Hepatocyte (in vitro differentiated cells): Measurements from ENCODE around the gene MXD3. TPM values are rescaled to one million over a fixed set of nuclear protein-coding genes. Genes with fewer than 3 reads are reported as not detected.

Experiments used
- DNase-seq: peaks from one replicate; pipeline ENCODE4 v3.0.0-alpha.2; 2016; ENCODE audit warnings: low spot score
- H2AFZ ChIP-seq: fragments of 200-600 bp; sonication (generic); 2 replicates; pipeline ENCODE4 v1.6.0; 2016; ENCODE audit warnings: antibody characterized with exemption, mild to moderate bottlenecking
- H3K27ac ChIP-seq: fragments of 200-600 bp; sonication (generic); 2 replicates; pipeline ENCODE4 v1.5.1; 2016; ENCODE audit warnings: mild to moderate bottlenecking
- H3K27me3 ChIP-seq: fragments of 200-600 bp; sonication (generic); 2 replicates; pipeline ENCODE4 v1.6.1; 2016
- H3K36me3 ChIP-seq: fragments of 200-600 bp; sonication (generic); replicated peaks from 2 replicates; pipeline ENCODE4 v1.5.1; 2016; ENCODE audit warnings: low read depth; ENCODE audit not compliant: insufficient read depth
- H3K4me1 ChIP-seq: fragments of 200-600 bp; sonication (generic); 2 replicates; pipeline ENCODE4 v1.5.1; 2016; ENCODE audit warnings: mild to moderate bottlenecking, moderate library complexity; ENCODE audit not compliant: insufficient read depth
- H3K4me2 ChIP-seq: fragments of 200-600 bp; sonication (generic); 2 replicates; pipeline ENCODE4 v1.6.0; 2016
- H3K4me3 ChIP-seq: fragments of 200-600 bp; sonication (generic); 2 replicates; pipeline ENCODE4 v1.5.1; 2016; ENCODE audit warnings: mild to moderate bottlenecking
- H3K79me2 ChIP-seq: fragments of 200-600 bp; sonication (generic); 2 replicates; pipeline ENCODE4 v1.6.0; 2017; ENCODE audit warnings: mild to moderate bottlenecking
- H3K9me2 ChIP-seq: fragments of 200-600 bp; sonication (generic); replicated peaks from 2 replicates; pipeline ENCODE4 v1.6.0; 2017; ENCODE audit warnings: mild to moderate bottlenecking; ENCODE audit not compliant: insufficient read depth
- H3K9me3 ChIP-seq: fragments of 200-600 bp; sonication (generic); 2 replicates; pipeline ENCODE4 v1.5.1; 2016; ENCODE audit warnings: low read depth, mild to moderate bottlenecking
- H4K20me1 ChIP-seq: fragments of 200-600 bp; sonication (generic); 2 replicates; pipeline ENCODE4 v1.6.0; 2016; ENCODE audit warnings: mild to moderate bottlenecking; ENCODE audit not compliant: insufficient read depth, poor library complexity, severe bottlenecking
- CTCF ChIP-seq: fragments of 200-600 bp; sonication (generic); IDR thresholded peaks from 2 replicates; pipeline ENCODE4 v1.5.1; 2016; ENCODE audit warnings: antibody characterized with exemption, mild to moderate bottlenecking; ENCODE audit not compliant: poor library complexity
- EZH2 ChIP-seq: fragments of 200-600 bp; sonication (generic); IDR thresholded peaks from 2 replicates; pipeline ENCODE4 v1.6.1; 2016; ENCODE audit warnings: antibody characterized with exemption, mild to moderate bottlenecking, borderline replicate concordance
- EZH2phosphoT487 ChIP-seq: fragments of 200-600 bp; sonication (generic); IDR thresholded peaks from one replicate; pipeline ENCODE4 v1.6.1; 2018; ENCODE audit warnings: antibody characterized with exemption, mild to moderate bottlenecking, low read depth, moderate library complexity; ENCODE audit not compliant: unreplicated experiment, severe bottlenecking
- WGBS: methylation state at CpG from one replicate; pipeline ENCODE4 v1.1.6; 2016; ENCODE audit warnings: low lambda C conversion rate; ENCODE audit errors: missing lambda C conversion rate; 5-methylcytosine and 5-hydroxymethylcytosine counted together
- polyA plus RNA-seq: library from polyadenylated mRNA; unstranded; fragments of >200 nt; fragmentation: Nextera tagmentation; extraction: Ambion mirVana; gene quantifications from 2 replicates; pipeline ENCODE4 v1.2.1, GENCODE V29; 2016
- total RNA-seq: library from RNA; depleted of rRNA; stranded (reverse); fragments of >200 nt; gene quantifications from 2 replicates; pipeline ENCODE4 v1.2.3, GENCODE V29; 2014

MXD3 gene
- total and polyA plus RNA-seq, 2 experiments from 2014 or later: 11.9 to 22.3 TPM

- no peak overlapping the region for H2AFZ ChIP-seq
- no peaks in the 10 kb centered on the region for H3K9me3 ChIP-seq
- peaks cover 3% of the 10 kb centered on the region for H3K79me2 ChIP-seq
- peaks cover 3% of the 10 kb centered on the region for H3K36me3 ChIP-seq
- H3K4me3 ChIP-seq: no peak overlapping the region
- H3K9me2 ChIP-seq: no peaks in the 10 kb centered on the region
- H3K27ac ChIP-seq: no peak overlapping the region
- WGBS: 96% methylated on average over 7 of the region's 7 CpGs
- H4K20me1 ChIP-seq: no peaks in the 10 kb centered on the region
- H3K4me1 ChIP-seq: no peaks in the 10 kb centered on the region
- TF ChIP-seq EZH2phosphoT487 (no peak), EZH2 (no peak), CTCF (no peak)
- no peak overlapping the region for H3K4me2 ChIP-seq
- DNase-seq: no peak
- H3K27me3 ChIP-seq: no peaks in the 10 kb centered on the region
Observed at GRCh38 chr5:177269232-177269895, 42.3 kb downstream of the MXD3 start.

- Histone ChIP-seq H3K9me3 (no peaks in the 10 kb centered on the region), H3K4me2 (no peak overlapping the region), H2AFZ (no peak overlapping the region), H3K27me3 (no peaks in the 10 kb centered on the region), H3K79me2 (peaks cover 3% of the 10 kb centered on the region), H3K4me3 (no peak overlapping the region), H3K9me2 (no peaks in the 10 kb centered on the region), H4K20me1 (no peaks in the 10 kb centered on the region), H3K4me1 (no peaks in the 10 kb centered on the region), H3K27ac (no peak overlapping the region), H3K36me3 (no peaks in the 10 kb centered on the region)
- no peak for TF ChIP-seq CTCF
- WGBS: 96% methylated on average over 15 of the region's 16 CpGs
- DNase-seq: no peak
Observed at GRCh38 chr5:177265395-177265794, 46.3 kb downstream of the MXD3 start.

- H3K9me3 ChIP-seq: no peaks in the 10 kb centered on the region
- no peaks in the 10 kb centered on the region for H4K20me1 ChIP-seq
- H3K4me2 ChIP-seq: no peak overlapping the region
- no peaks in the 10 kb centered on the region for H3K36me3 ChIP-seq
- no peak overlapping the region for H2AFZ ChIP-seq
- H3K4me1 ChIP-seq: no peaks in the 10 kb centered on the region
- TF ChIP-seq EZH2phosphoT487 (no peak), EZH2 (no peak), CTCF (no peak)
- peaks cover 3% of the 10 kb centered on the region for H3K79me2 ChIP-seq
- WGBS: 93% methylated on average over 1 of the region's 1 CpG
- no peaks in the 10 kb centered on the region for H3K27me3 ChIP-seq
- H3K27ac ChIP-seq: no peak overlapping the region
- no peak for DNase-seq
- no peaks in the 10 kb centered on the region for H3K9me2 ChIP-seq
- no peak overlapping the region for H3K4me3 ChIP-seq
Observed at GRCh38 chr5:177264178-177264577, 47.5 kb downstream of the MXD3 start.

GRCh38 chr5:177261510-177261909, 50.2 kb downstream of the MXD3 start:
- Histone ChIP-seq H4K20me1 (no peaks in the 10 kb centered on the region), H3K36me3 (no peaks in the 10 kb centered on the region), H3K4me1 (no peaks in the 10 kb centered on the region), H3K9me3 (no peaks in the 10 kb centered on the region), H3K27ac (no peak overlapping the region), H3K4me2 (no peak overlapping the region), H2AFZ (no peak overlapping the region), H3K4me3 (no peak overlapping the region), H3K27me3 (no peaks in the 10 kb centered on the region), H3K9me2 (no peaks in the 10 kb centered on the region), H3K79me2 (no peaks in the 10 kb centered on the region)
- WGBS: 100% methylated on average over 1 of the region's 1 CpG
- no peak for DNase-seq
- TF ChIP-seq EZH2phosphoT487 (no peak), CTCF (no peak), EZH2 (no peak)
